ENCODE results near the gene NOS1AP.

DNA sequence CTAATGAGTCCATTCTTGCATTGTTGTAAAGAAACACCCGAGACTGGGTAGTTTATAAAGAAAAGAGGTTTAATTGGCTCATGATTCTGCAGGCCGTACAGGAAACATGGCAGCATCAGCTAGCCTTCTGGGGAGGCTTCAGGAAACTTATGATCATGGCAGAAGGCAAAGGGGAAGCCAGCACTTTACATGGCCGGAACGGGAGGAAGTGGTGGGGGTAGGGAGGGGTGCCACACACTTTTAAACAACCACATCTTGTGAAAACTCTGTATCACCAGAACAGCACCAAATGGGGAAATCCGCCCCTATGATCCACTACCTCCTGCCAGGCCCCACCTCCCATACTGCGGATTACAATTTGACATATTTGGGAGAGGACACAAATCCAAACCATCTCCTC is 43.9 kb downstream of the NOS1AP start:
- TF ChIP-seq HNRNPUL1 (IDR thresholded peaks at IDR 0.05; ENCODE audit: low read length) (no peak), CREB1 (IDR thresholded peaks at IDR 0.05) (no peak), CREB1 (CRISPR knock-in tag; IDR thresholded peaks at IDR 0.05) (no peak), NFYB (IDR thresholded peaks at IDR 0.05; ENCODE audit: extremely low read depth, insufficient read length) (no peak), TAF1 (IDR thresholded peaks at IDR 0.05; ENCODE audit: control insufficient read depth, extremely low read depth, insufficient read depth, low read length, severe bottlenecking) (no peak), ZFP1 (CRISPR knock-in tag; IDR thresholded peaks at IDR 0.05) (no peak), ESRRA (IDR thresholded peaks at IDR 0.05; ENCODE audit: borderline replicate concordance, low read depth) (no peak)
- TF ChIP-seq, protein P1, sequence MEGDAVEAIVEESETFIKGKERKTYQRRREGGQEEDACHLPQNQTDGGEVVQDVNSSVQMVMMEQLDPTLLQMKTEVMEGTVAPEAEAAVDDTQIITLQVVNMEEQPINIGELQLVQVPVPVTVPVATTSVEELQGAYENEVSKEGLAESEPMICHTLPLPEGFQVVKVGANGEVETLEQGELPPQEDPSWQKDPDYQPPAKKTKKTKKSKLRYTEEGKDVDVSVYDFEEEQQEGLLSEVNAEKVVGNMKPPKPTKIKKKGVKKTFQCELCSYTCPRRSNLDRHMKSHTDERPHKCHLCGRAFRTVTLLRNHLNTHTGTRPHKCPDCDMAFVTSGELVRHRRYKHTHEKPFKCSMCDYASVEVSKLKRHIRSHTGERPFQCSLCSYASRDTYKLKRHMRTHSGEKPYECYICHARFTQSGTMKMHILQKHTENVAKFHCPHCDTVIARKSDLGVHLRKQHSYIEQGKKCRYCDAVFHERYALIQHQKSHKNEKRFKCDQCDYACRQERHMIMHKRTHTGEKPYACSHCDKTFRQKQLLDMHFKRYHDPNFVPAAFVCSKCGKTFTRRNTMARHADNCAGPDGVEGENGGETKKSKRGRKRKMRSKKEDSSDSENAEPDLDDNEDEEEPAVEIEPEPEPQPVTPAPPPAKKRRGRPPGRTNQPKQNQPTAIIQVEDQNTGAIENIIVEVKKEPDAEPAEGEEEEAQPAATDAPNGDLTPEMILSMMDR (IDR thresholded peaks at IDR 0.05 in 2 of 3, conservative IDR thresholded peaks at IDR 0.05 in 1 of 3; ENCODE audit: insufficient read depth in 2 of 3, low read depth in 1 of 3, low read length in 3 of 3), result no peak
- TF ChIP-seq, protein P2, sequence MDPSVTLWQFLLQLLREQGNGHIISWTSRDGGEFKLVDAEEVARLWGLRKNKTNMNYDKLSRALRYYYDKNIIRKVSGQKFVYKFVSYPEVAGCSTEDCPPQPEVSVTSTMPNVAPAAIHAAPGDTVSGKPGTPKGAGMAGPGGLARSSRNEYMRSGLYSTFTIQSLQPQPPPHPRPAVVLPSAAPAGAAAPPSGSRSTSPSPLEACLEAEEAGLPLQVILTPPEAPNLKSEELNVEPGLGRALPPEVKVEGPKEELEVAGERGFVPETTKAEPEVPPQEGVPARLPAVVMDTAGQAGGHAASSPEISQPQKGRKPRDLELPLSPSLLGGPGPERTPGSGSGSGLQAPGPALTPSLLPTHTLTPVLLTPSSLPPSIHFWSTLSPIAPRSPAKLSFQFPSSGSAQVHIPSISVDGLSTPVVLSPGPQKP (CRISPR knock-in tag; IDR thresholded peaks at IDR 0.05), result no peak
